Measurements from ENCODE around the gene GDF15.

The GDF15 gene

DNA sequence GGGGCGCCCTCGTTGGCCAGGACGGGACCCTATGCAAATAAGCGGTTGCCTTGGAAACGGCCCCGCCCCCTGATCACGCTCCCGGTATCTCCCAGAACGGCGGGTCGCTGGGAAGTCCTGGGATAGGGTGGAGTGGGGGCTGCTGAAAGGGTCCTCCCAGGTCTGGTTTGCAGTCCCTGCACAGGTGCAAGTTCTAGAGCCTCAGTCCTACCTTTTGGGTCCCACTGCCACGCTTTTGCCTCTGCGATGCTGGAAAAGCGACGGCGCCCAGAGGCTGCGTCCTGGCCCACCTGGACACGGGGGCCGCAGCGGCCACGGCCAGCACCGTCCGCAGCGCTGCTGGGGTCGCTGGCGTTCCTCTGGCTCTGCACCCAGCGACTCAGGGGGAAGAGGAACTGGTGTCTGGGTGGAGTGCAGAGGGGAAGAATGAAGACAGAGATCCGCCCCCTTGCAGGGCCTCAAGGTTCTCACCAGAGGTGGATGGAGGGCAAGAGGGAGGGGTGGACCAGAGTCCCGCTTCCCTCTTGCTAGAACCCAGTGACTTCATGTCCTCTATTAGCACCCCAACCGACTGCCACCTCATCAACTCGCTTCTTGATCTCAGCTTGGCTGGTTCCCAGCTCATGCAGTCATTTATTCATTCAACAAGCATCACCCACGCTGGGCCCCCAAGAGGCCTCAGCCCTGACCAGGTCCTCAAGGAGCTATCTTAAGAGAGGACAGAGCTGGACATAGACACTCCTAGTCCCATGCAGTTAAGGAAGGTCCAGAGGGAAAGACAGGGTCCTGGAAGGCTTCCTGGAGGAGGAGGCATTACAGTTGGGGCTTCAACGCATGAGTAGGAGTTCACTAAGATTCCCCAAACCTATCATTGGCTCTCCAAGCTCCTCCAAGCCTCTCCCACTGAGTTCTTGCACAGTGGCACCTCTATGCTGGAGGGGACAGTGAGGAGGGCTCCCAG, 11.6 kb downstream of the GDF15 start, which contains the start of gene LRRC25 (continued):
- TF ChIP-seq, protein P1, sequence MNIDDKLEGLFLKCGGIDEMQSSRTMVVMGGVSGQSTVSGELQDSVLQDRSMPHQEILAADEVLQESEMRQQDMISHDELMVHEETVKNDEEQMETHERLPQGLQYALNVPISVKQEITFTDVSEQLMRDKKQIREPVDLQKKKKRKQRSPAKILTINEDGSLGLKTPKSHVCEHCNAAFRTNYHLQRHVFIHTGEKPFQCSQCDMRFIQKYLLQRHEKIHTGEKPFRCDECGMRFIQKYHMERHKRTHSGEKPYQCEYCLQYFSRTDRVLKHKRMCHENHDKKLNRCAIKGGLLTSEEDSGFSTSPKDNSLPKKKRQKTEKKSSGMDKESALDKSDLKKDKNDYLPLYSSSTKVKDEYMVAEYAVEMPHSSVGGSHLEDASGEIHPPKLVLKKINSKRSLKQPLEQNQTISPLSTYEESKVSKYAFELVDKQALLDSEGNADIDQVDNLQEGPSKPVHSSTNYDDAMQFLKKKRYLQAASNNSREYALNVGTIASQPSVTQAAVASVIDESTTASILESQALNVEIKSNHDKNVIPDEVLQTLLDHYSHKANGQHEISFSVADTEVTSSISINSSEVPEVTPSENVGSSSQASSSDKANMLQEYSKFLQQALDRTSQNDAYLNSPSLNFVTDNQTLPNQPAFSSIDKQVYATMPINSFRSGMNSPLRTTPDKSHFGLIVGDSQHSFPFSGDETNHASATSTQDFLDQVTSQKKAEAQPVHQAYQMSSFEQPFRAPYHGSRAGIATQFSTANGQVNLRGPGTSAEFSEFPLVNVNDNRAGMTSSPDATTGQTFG (tag by site-specific recombination; IDR thresholded peaks at IDR 0.05; ENCODE audit: borderline replicate concordance), result no peak
- TF ChIP-seq ZNF629 (tag by site-specific recombination; IDR thresholded peaks at IDR 0.05) (no peak), SCRT2 (tag by site-specific recombination; IDR thresholded peaks at IDR 0.05) (no peak), ZNF785 (tag by site-specific recombination; IDR thresholded peaks at IDR 0.05) (no peak), GLIS1 (tag by site-specific recombination; IDR thresholded peaks at IDR 0.05) (no peak), SCRT1 (tag by site-specific recombination; IDR thresholded peaks at IDR 0.05; ENCODE audit: borderline replicate concordance) (no peak)

DNA sequence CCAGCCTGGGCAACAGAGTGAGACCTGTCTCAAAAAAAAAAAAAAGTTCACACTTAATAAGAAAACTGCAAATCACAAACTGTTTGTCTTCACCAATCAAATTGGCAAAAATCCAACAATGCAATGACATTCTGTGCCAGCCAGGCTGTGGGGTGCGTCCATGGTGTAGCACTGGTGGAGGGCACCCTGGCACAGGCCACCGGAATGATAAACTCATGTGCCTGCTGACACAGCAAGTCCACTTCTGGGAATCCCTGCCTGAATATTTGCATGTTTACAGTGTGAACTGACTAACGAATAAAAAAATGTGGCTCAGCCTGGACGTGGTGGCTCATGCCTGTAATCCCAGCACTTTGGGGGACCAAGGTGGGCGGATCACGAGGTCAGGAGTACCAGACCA, 13.1 kb downstream of the GDF15 start:
- no peak for TF ChIP-seq ZNF169 (tag by site-specific recombination; IDR thresholded peaks at IDR 0.05)
- no peak for TF ChIP-seq ZNF24 (tag by site-specific recombination; IDR thresholded peaks at IDR 0.05)
- TF ChIP-seq ZNF433 (tag by site-specific recombination; IDR thresholded peaks at IDR 0.05; ENCODE audit: low read depth), result no peak
- TF ChIP-seq, protein P2, sequence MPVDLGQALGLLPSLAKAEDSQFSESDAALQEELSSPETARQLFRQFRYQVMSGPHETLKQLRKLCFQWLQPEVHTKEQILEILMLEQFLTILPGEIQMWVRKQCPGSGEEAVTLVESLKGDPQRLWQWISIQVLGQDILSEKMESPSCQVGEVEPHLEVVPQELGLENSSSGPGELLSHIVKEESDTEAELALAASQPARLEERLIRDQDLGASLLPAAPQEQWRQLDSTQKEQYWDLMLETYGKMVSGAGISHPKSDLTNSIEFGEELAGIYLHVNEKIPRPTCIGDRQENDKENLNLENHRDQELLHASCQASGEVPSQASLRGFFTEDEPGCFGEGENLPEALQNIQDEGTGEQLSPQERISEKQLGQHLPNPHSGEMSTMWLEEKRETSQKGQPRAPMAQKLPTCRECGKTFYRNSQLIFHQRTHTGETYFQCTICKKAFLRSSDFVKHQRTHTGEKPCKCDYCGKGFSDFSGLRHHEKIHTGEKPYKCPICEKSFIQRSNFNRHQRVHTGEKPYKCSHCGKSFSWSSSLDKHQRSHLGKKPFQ (tag by site-specific recombination; IDR thresholded peaks at IDR 0.05), result peak; percentile 79
- TF ChIP-seq ZNF621 (tag by site-specific recombination; IDR thresholded peaks at IDR 0.05), result no peak
- no peak for TF ChIP-seq ZFP3 (tag by site-specific recombination; IDR thresholded peaks at IDR 0.05; ENCODE audit: low read depth)
- TF ChIP-seq ZNF624 (tag by site-specific recombination; IDR thresholded peaks at IDR 0.05), result no peak
- no peak for TF ChIP-seq TRIM28 (IDR thresholded peaks at IDR 0.05; ENCODE audit: borderline replicate concordance, low read length)
- CTCF ChIA-PET, result interaction anchor here (0.6 to 8.5 kb wide), 4 partner anchors 11 to 70 kb away, joined by 3 to 68 read pairs (median 6); partner anchors contain the start of genes GDF15 and SSBP4

DNA sequence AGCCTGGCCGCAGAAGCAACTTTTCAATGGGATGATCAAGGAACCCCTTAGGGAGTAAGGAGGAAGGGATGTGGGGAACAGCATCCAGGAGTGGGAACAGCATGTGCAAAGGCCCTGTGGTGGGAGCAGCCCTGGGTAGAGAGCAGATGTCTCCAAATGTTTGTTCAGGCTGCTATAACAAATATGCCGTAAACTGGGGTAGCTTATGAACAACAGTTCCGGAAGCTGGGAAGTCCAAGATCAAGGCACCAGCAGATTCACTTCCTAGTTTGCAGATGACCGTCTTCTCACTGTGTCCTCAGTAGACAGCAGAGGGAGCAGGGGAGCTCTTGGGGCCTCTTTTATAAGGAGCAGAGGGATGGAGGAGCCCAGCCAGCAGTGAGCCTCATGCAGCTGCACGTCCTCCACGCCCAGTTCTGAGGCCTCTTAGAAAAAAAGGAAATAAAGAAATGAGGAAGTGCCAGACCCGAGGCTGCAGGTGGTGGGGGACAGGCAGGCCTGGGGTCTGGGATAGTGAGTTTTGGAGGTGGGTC, 15.7 kb downstream of the GDF15 start:
- ChIA-PET POLR2A (interaction anchor here (0.6 to 1.1 kb wide), 2 partner anchors 120 to 122 kb away, joined by 3 read pairs; partner anchors contain the start of gene JUND), CTCF (interaction anchor here (0.7 to 8.5 kb wide), 10 partner anchors 9 to 541 kb away, joined by 3 to 68 read pairs (median 5); partner anchors contain the start of gene GDF15)
- H3K4me1 ChIP-seq (ENCODE audit: control insufficient read depth, insufficient read depth, low read length), result no peaks in the 10 kb centered on the region
- H3K36me3 ChIP-seq (ENCODE audit: control insufficient read depth in 2 of 2, insufficient read depth in 1 of 2, low read length in 2 of 2), result no peaks in the 10 kb centered on the region
- H3K27ac ChIP-seq (ENCODE audit: extremely low read depth, low read depth, low read length), result no peak overlapping the region
- H3K4me3 ChIP-seq (ENCODE audit: low read depth, low read length), result no peak overlapping the region
- H3K9me3 ChIP-seq (ENCODE audit: control insufficient read depth, insufficient read depth, low read depth, low read length), result no peaks in the 10 kb centered on the region
- TF ChIP-seq ZNF670 (tag by site-specific recombination; IDR thresholded peaks at IDR 0.05; ENCODE audit: low read depth) (no peak), ZNF660 (tag by site-specific recombination; IDR thresholded peaks at IDR 0.05) (0 out of 2 replicates have a peak, but pooled peaks have one; percentile 49)
- TF ChIP-seq, protein P2 (tag by site-specific recombination; IDR thresholded peaks at IDR 0.05), result no peak
- TF ChIP-seq, protein P3, sequence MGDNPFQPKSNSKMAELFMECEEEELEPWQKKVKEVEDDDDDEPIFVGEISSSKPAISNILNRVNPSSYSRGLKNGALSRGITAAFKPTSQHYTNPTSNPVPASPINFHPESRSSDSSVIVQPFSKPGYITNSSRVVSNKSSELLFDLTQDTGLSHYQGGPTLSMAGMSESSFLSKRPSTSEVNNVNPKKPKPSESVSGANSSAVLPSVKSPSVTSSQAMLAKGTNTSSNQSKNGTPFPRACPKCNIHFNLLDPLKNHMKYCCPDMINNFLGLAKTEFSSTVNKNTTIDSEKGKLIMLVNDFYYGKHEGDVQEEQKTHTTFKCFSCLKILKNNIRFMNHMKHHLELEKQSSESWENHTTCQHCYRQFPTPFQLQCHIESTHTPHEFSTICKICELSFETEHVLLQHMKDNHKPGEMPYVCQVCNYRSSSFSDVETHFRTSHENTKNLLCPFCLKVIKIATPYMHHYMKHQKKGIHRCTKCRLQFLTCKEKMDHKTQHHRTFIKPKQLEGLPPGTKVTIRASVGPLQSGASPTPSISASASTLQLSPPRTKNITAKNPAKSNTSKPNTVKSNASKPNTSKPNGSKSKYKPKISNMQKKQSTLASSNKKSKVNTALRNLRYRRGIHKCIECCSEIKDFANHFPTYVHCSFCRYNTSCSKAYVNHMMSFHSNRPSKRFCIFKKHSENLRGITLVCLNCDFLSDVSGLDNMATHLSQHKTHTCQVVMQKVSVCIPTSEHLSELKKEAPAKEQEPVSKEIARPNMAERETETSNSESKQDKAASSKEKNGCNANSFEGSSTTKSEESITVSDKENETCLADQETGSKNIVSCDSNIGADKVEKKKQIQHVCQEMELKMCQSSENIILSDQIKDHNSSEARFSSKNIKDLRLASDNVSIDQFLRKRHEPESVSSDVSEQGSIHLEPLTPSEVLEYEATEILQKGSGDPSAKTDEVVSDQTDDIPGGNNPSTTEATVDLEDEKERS (tag by site-specific recombination; IDR thresholded peaks at IDR 0.05), result no peak
- TF ChIP-seq, protein P4, sequence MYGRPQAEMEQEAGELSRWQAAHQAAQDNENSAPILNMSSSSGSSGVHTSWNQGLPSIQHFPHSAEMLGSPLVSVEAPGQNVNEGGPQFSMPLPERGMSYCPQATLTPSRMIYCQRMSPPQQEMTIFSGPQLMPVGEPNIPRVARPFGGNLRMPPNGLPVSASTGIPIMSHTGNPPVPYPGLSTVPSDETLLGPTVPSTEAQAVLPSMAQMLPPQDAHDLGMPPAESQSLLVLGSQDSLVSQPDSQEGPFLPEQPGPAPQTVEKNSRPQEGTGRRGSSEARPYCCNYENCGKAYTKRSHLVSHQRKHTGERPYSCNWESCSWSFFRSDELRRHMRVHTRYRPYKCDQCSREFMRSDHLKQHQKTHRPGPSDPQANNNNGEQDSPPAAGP (tag by site-specific recombination; IDR thresholded peaks at IDR 0.05), result no peak
- TF ChIP-seq, protein P5, sequence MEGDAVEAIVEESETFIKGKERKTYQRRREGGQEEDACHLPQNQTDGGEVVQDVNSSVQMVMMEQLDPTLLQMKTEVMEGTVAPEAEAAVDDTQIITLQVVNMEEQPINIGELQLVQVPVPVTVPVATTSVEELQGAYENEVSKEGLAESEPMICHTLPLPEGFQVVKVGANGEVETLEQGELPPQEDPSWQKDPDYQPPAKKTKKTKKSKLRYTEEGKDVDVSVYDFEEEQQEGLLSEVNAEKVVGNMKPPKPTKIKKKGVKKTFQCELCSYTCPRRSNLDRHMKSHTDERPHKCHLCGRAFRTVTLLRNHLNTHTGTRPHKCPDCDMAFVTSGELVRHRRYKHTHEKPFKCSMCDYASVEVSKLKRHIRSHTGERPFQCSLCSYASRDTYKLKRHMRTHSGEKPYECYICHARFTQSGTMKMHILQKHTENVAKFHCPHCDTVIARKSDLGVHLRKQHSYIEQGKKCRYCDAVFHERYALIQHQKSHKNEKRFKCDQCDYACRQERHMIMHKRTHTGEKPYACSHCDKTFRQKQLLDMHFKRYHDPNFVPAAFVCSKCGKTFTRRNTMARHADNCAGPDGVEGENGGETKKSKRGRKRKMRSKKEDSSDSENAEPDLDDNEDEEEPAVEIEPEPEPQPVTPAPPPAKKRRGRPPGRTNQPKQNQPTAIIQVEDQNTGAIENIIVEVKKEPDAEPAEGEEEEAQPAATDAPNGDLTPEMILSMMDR (tag by site-specific recombination; IDR thresholded peaks at IDR 0.05), result peak; percentile 56; the same call in 1 of the 2 replicates

More for the DNA sequence above, 13.1 kb downstream of the GDF15 start:
- Histone ChIP-seq H3K27ac (ENCODE audit: extremely low read depth, low read depth, low read length) (no peak overlapping the region), H3K4me1 (ENCODE audit: control insufficient read depth, insufficient read depth, low read length) (no peaks in the 10 kb centered on the region), H3K36me3 (ENCODE audit: control insufficient read depth in 2 of 2, insufficient read depth in 1 of 2, low read length in 2 of 2) (no peaks in the 10 kb centered on the region), H3K9me3 (ENCODE audit: control insufficient read depth, insufficient read depth, low read depth, low read length) (no peaks in the 10 kb centered on the region), H3K4me3 (ENCODE audit: low read depth, low read length) (no peak overlapping the region)
- POLR2A ChIA-PET, result no interaction called here
